Nephron (organoid): ENCODE data around the gene FREY1.
A peak's percentile ranks its signal among the peaks of the same experiment; 100 is the strongest.
"Not testable (repeated sequence)": the region's sequence is repeated elsewhere in the genome, so short reads cannot be mapped to it uniquely, and the experiment has no call there.

Experiments used
- H3K27ac Mint-ChIP-seq, 3 experiments: 2 replicates each; pipeline ENCODE4 v1.8.0; 2020; ENCODE audit warnings: mixed read lengths in 3 of 3, mild to moderate bottlenecking in 2 of 3, moderate library complexity in 1 of 3
- H3K27me3 Mint-ChIP-seq: 2 replicates; pipeline ENCODE4 v1.8.0; 2021; ENCODE audit warnings: low read depth, mild to moderate bottlenecking, moderate library complexity, mixed read lengths
- H3K36me3 Mint-ChIP-seq: 2 replicates; pipeline ENCODE4 v1.8.0; 2020; ENCODE audit warnings: low read depth, mixed read lengths
- H3K4me1 Mint-ChIP-seq: 2 replicates; pipeline ENCODE4 v1.8.0; 2020; ENCODE audit warnings: mixed read lengths
- H3K4me3 Mint-ChIP-seq, 3 experiments: 2 replicates each; pipeline ENCODE4 v1.8.0; 2020; ENCODE audit warnings: mild to moderate bottlenecking in 3 of 3, mixed read lengths in 3 of 3, moderate library complexity in 2 of 3
- H3K9me3 Mint-ChIP-seq: 2 replicates; pipeline ENCODE4 v1.8.0; 2020; ENCODE audit warnings: mixed read lengths
- TF ChIP-seq, protein P1 (sequence below), 3 experiments: fragments of 200-600 bp; sonication (generic); IDR thresholded peaks; one replicate each; pipeline ENCODE4 v1.5.0; 2021; ENCODE audit warnings: antibody characterized with exemption in 3 of 3; ENCODE audit not compliant: unreplicated experiment in 3 of 3

The FREY1 gene

DNA sequence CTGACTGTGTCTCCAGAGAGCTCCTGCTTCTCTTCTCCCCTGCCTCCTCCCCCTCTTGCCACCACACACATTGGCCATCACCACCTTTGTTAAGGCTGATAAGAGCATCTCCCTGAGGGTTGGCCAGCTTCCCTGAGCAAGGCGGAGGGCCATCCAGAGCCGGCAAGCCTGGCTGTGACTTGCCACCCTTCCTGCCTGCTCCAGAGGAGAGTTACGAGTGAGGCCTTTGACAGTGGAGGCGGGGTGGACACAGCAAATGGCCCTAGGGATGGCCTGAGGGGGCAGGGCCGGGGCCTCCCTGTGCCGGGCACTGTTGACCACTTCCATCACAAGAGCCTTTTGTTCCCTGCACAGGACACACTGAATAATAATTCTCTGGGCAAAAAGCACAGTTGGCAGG is 5.4 kb downstream of the FREY1 start:
- Mint-ChIP-seq H3K9me3 (no peaks in the 10 kb centered on the region), H3K4me3 (peak overlapping the region; percentile 85 to 91 (median 91)), H3K4me1 (peaks cover 17% of the 10 kb centered on the region), H3K36me3 (peaks cover 8% of the 10 kb centered on the region), H3K27me3 (peaks cover 4% of the 10 kb centered on the region), H3K27ac (no peak overlapping the region)
- TF ChIP-seq, protein P1, sequence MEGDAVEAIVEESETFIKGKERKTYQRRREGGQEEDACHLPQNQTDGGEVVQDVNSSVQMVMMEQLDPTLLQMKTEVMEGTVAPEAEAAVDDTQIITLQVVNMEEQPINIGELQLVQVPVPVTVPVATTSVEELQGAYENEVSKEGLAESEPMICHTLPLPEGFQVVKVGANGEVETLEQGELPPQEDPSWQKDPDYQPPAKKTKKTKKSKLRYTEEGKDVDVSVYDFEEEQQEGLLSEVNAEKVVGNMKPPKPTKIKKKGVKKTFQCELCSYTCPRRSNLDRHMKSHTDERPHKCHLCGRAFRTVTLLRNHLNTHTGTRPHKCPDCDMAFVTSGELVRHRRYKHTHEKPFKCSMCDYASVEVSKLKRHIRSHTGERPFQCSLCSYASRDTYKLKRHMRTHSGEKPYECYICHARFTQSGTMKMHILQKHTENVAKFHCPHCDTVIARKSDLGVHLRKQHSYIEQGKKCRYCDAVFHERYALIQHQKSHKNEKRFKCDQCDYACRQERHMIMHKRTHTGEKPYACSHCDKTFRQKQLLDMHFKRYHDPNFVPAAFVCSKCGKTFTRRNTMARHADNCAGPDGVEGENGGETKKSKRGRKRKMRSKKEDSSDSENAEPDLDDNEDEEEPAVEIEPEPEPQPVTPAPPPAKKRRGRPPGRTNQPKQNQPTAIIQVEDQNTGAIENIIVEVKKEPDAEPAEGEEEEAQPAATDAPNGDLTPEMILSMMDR (IDR thresholded peaks at IDR 0.05; ENCODE audit: unreplicated experiment in 3 of 3), result no peak

DNA sequence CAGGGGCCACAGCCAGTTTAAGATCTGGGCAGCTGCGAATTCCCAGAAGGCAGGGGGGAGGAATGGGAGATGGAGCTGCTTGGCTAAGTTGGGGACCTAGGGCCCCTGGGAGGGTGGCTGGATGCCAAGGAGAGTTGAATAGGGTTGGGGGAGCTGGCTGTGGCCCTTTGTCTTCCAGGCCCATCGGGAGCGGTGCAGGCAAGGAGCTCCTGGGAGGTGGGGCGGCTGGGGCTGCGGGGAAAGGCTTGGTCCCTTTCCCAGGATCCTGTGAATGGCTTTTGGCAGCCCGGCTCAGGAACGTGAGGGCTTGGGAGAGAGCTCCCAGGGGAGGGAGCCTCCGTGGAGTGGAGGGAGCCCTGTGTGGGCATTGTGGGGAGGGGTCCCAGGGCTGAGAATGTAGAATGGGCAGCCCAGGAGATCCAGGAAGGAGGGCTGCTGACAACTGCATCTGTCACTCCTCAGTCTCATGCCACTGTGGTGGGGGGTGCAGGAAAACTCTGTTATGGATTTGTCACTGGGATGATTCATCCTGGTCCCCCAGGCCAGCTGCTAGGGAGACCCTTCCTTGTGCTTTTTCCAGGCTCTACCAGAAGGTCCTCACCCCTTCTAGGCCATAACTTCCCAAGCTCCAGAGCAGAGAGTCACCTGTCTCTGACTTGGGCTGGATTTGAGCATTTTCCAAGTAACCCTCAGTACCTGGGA is 6.0 kb downstream of the FREY1 start:
- Mint-ChIP-seq H3K4me3 (peak overlapping the region; percentile 85 to 91 (median 91)), H3K36me3 (peaks cover 8% of the 10 kb centered on the region), H3K27me3 (peaks cover 4% of the 10 kb centered on the region), H3K27ac (peak overlapping the region; percentile 45 to 61 (median 54)), H3K4me1 (peaks cover 19% of the 10 kb centered on the region), H3K9me3 (no peaks in the 10 kb centered on the region)
- TF ChIP-seq, protein P1 (IDR thresholded peaks at IDR 0.05; ENCODE audit: unreplicated experiment in 3 of 3), result no peak

DNA sequence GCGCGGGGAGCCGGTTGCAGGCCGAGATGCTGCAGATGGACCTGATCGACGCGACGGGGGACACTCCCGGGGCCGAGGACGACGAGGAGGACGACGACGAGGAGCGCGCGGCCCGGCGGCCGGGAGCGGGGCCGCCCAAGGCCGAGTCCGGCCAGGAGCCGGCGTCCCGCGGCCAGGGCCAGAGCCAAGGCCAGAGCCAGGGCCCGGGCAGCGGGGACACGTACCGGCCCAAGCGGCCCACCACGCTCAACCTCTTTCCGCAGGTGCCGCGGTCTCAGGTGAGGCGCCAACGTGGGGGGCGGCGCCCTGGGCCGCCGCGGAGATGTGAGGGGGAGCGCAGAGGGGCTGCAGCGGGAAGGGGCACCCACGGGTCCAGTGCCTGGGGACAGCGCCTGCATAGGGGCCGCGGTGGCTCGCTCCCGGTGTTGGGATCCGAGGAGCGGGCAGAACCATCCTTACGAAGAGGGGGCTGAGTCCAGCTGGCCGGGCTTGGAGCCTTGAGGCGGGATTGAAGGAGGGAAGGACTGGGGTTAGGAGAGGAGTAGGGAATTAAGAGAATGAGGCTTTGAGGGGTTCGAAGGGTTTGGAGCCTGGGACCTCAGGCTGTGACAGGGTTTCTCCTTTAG is 6.8 kb downstream of the FREY1 start:
- H3K27ac Mint-ChIP-seq, result peak overlapping the region; percentile 45 to 61 (median 54)
- peak overlapping the region; percentile 85 to 91 (median 91) for H3K4me3 Mint-ChIP-seq
- H3K36me3 Mint-ChIP-seq, H3K9me3 Mint-ChIP-seq, H3K27me3 Mint-ChIP-seq: not testable (repeated sequence)
- H3K4me1 Mint-ChIP-seq, result peaks cover 22% of the 10 kb centered on the region

DNA sequence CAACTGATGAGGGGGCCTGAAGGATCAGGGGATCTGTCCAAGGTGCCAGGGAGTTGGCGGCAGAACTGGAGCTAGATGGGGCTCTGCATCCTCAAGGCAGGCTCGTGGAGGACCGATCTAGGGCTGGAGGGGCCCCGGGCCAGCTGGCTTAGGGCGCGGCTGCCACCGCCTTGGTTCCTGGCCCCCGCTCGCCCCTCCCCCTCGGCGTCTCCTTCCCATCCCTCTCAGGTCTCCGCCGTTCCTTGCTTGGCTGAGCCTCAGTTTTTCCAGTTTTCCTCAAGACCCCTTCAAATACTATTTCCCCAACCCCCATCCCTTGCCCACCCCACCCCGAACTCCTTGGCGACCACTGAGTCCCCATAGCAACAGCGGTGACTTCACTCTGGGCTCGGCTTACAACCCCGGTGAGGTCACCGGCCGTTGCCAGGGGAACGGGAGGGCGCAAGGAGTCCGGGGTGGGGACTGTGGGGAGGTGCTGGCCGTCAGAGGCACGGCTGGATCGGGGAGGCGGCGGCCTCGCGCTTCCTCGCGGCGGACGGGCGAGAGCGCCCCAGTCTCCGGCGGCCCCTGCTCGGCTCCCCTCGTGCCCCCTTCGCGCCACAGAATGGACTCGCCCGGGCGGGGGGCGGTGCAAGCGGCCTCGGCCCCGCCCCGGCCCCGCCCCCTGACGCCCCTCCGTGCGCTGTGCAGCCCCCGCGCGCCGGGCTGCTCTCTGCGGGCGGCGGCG is 7.5 kb downstream of the FREY1 start:
- Mint-ChIP-seq H3K9me3 (no peaks in the 10 kb centered on the region), H3K27me3 (peaks cover 4% of the 10 kb centered on the region), H3K4me3 (peak overlapping the region; percentile 83 to 87 (median 87)), H3K27ac (peak overlapping the region; percentile 58 to 87 (median 81)), H3K4me1 (peaks cover 28% of the 10 kb centered on the region), H3K36me3 (peaks cover 8% of the 10 kb centered on the region)
- TF ChIP-seq, protein P1 (IDR thresholded peaks at IDR 0.05; ENCODE audit: unreplicated experiment in 3 of 3), result no peak

DNA sequence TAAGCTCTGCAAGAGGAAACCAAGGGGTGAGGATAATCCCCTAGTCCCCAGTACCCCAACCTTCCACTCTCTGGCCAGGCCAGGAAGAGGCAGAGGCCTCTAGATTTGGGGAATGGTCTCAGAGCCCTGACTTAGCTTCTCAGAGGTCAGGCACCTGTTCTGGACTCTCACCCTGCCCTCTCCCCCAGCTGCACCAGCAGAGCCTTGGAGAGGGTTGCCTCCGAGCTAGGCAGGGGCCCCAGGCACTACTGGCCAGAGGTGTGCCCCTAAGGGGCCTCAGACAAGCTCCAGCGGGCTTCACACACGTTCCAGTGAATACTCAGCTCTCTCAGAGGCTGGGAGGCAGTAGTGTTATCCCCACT is 8.0 kb downstream of the FREY1 start:
- H3K4me1 Mint-ChIP-seq, result peaks cover 28% of the 10 kb centered on the region
- H3K27ac Mint-ChIP-seq, result peak overlapping the region; percentile 58 to 87 (median 81)
- peak overlapping the region; percentile 83 to 87 (median 87) for H3K4me3 Mint-ChIP-seq
- TF ChIP-seq, protein P1 (IDR thresholded peaks at IDR 0.05; ENCODE audit: unreplicated experiment in 3 of 3), result no peak
- H3K27me3 Mint-ChIP-seq, result peaks cover 4% of the 10 kb centered on the region
- H3K9me3 Mint-ChIP-seq, result no peaks in the 10 kb centered on the region
- peaks cover 4% of the 10 kb centered on the region for H3K36me3 Mint-ChIP-seq

DNA sequence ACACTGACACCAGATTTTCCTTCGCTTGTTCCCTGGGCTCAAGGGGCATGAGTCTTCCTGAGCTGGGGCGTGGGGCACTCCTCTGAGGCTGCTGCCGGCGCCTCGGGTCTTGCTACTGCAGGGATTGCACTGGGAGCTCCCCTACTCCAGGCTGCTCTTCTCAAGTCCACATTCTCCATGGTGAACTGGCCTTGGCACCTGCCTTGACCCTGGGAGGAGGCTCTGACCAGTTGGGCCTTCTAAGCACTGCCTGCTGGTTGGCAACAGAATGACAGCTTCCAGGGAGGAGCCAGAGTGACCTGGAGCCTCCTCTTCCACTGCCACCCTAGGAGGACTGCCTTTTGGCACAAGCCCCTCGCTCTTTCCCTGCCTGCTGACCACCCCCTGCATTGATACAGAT is 9.5 kb downstream of the FREY1 start:
- peaks cover 4% of the 10 kb centered on the region for H3K27me3 Mint-ChIP-seq
- H3K9me3 Mint-ChIP-seq, result no peaks in the 10 kb centered on the region
- TF ChIP-seq, protein P1 (IDR thresholded peaks at IDR 0.05; ENCODE audit: unreplicated experiment in 3 of 3), result no peak
- no peaks in the 10 kb centered on the region for H3K36me3 Mint-ChIP-seq
- peaks cover 33% of the 10 kb centered on the region for H3K4me1 Mint-ChIP-seq
- peak overlapping the region in 1 of 3 experiments; percentile 46 for H3K4me3 Mint-ChIP-seq
- peak overlapping the region in 1 of 3 experiments; percentile 42 for H3K27ac Mint-ChIP-seq
